Measurements from ENCODE around the gene LRRK1. TPM values are rescaled to one million over a fixed set of nuclear protein-coding genes. Genes with fewer than 3 reads are reported as not detected.

The LRRK1 gene
- total RNA-seq, 4 donors from 2014 or later = 7.1 to 29.3 (median 8.5) TPM

DNA sequence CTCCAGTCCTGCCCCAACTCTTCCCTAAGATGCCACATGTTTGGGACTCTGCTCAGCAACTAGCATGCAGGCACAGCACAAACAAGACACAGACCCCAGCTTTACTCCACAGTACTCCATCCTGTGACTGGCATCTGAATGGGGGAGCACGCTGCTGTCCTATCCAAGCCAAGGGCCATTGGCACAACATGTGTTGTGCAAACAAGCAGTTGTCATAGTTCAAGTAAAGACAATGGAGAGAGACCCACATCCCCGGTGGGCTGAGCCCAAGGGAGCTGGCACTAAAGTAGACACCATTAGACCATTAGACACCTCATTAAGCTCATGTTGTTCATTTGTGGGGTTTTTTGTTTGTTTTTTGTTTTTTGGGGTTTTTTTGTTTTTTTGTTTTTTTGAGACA is 200.0 kb downstream of the LRRK1 start:
- TF ChIP-seq CTCF (IDR thresholded peaks at IDR 0.05) (no peak), POLR2A (IDR thresholded peaks at IDR 0.05) (no peak)
- Histone ChIP-seq H3K36me3 (no peaks in the 10 kb centered on the region), H3K4me1 (peaks cover 8 to 23% of the 10 kb centered on the region in 2 donors), H3K27me3 (no peaks in the 10 kb centered on the region), H3K9me3 (no peaks in the 10 kb centered on the region), H3K27ac (no peak overlapping the region), H3K4me3 (replicated peaks in 1 of 3) (no peak overlapping the region)
- intact Hi-C loops (cut with DNase I) = no loop called here
- WGBS, 2 donors = 97 to 98% methylated on average over 2 of the region's 2 CpGs
- DNase-seq = no peak

Other genes starting within 250 kb of the LRRK1 start
- gene ALDH1A3, start 39.5 kb upstream of the LRRK1 start, total RNA-seq = 10 to 100 TPM in 1 of 4 donors, 1 to 10 TPM in 3; 7.1 to 17.9 (median 8.5) TPM

Data from thyroid gland (tissue), 4 donors.